Measurements from ENCODE around the gene FAM171A1. TPM values are rescaled to one million over a fixed set of nuclear protein-coding genes. Genes with fewer than 3 reads are reported as not detected.
"Not testable (repeated sequence)": the region's sequence is repeated elsewhere in the genome, so short reads cannot be mapped to it uniquely, and the experiment has no call there.

Gene FAM171A1
- polyA plus RNA-seq, 1 donor (not counting 4 experiments of a cell fraction or from before 2014, with no cell fraction given) = 8.8 TPM

DNA sequence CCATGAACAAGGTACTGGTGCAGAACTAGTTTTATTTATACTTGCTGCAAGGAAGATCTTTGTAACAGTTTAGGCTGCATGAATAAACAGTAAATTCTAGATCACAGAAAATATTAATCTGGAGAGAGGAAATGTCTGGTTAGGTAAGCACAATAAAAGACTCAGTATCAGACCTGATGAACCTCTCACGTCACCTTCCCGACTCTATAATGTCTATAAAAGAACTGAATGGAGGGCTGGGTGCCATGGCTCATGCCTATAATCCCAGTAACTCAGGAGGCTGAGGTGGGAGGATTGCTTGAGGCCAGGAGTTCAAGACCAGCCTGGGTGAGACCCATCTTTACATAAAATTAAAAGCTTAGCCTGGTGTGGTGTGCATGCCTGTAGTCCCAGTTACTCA is 65.9 kb downstream of the FAM171A1 start:
- Histone ChIP-seq H3K9ac (ENCODE audit: control insufficient read depth, extremely low read depth, insufficient read depth, low read length) (no peak overlapping the region), H3K9me3 (ENCODE audit: control insufficient read depth, low read depth, low read length) (no peaks in the 10 kb centered on the region), H3K27ac (ENCODE audit: control insufficient read depth, insufficient read depth, low read length) (no peak overlapping the region), H2AFZ (ENCODE audit: control insufficient read depth, low read length) (no peak overlapping the region), H3K36me3 (ENCODE audit: control insufficient read depth in 2 of 2, extremely low read depth in 1 of 2, insufficient read depth in 2 of 2, low read length in 2 of 2) (no peaks in the 10 kb centered on the region), H3K27me3 (ENCODE audit: control insufficient read depth, extremely low read depth, insufficient read depth, low read length) (no peaks in the 10 kb centered on the region), H3K4me2 (ENCODE audit: control insufficient read depth, extremely low read depth, insufficient read depth, low read depth, low read length) (no peak overlapping the region), H3K9me1 (ENCODE audit: control insufficient read depth, extremely low read depth, insufficient read depth, low read length) (no peaks in the 10 kb centered on the region), H4K20me1 (ENCODE audit: control insufficient read depth, extremely low read depth, insufficient read depth, low read length) (no peaks in the 10 kb centered on the region), H3K4me1 (ENCODE audit: control insufficient read depth, extremely low read depth, insufficient read depth, low read length) (no peaks in the 10 kb centered on the region), H3K79me2 (ENCODE audit: control insufficient read depth, insufficient read depth, low read length) (no peaks in the 10 kb centered on the region), H3K4me3 (ENCODE audit: control insufficient read depth in 2 of 3, extremely low read depth in 1 of 3, insufficient read depth in 2 of 3, low read depth in 1 of 3, low read length in 3 of 3) (no peak overlapping the region)
- no peak for TF ChIP-seq CTCF (optimal IDR thresholded peaks at IDR 0.05 in 1 of 3, IDR thresholded peaks at IDR 0.05 in 1 of 3, conservative IDR thresholded peaks at IDR 0.05 in 1 of 3; ENCODE audit: extremely low read depth in 1 of 3, insufficient read depth in 2 of 3, low read length in 3 of 3)
- no peak for TF ChIP-seq EZH2 (IDR thresholded peaks at IDR 0.05; ENCODE audit: low read length)
- dilution Hi-C loops (cut with MboI; ENCODE audit: extremely low pct_ligation_motif_present, low sequenced_read_pairs) = no loop called here
- no peak for DNase-seq (ENCODE audit: low read depth, low spot score)
- no peak for FAIRE-seq

GRCh38 chr10:15302188-15302956 is 68.7 kb downstream of the FAM171A1 start:
- H3K27me3 ChIP-seq (ENCODE audit: control insufficient read depth, extremely low read depth, insufficient read depth, low read length); H4K20me1 ChIP-seq (ENCODE audit: control insufficient read depth, extremely low read depth, insufficient read depth, low read length); H3K36me3 ChIP-seq (ENCODE audit: control insufficient read depth in 2 of 2, extremely low read depth in 1 of 2, insufficient read depth in 2 of 2, low read length in 2 of 2); H3K9me1 ChIP-seq (ENCODE audit: control insufficient read depth, extremely low read depth, insufficient read depth, low read length); dilution Hi-C loops (cut with MboI; ENCODE audit: extremely low pct_ligation_motif_present, low sequenced_read_pairs); H2AFZ ChIP-seq (ENCODE audit: control insufficient read depth, low read length); H3K9me3 ChIP-seq (ENCODE audit: control insufficient read depth, low read depth, low read length); H3K4me2 ChIP-seq (ENCODE audit: control insufficient read depth, extremely low read depth, insufficient read depth, low read depth, low read length); H3K79me2 ChIP-seq (ENCODE audit: control insufficient read depth, insufficient read depth, low read length); FAIRE-seq; H3K4me1 ChIP-seq (ENCODE audit: control insufficient read depth, extremely low read depth, insufficient read depth, low read length); H3K9ac ChIP-seq (ENCODE audit: control insufficient read depth, extremely low read depth, insufficient read depth, low read length); H3K4me3 ChIP-seq (ENCODE audit: control insufficient read depth in 2 of 3, extremely low read depth in 1 of 3, insufficient read depth in 2 of 3, low read depth in 1 of 3, low read length in 3 of 3); DNase-seq (ENCODE audit: low read depth, low spot score); H3K27ac ChIP-seq (ENCODE audit: control insufficient read depth, insufficient read depth, low read length): not testable (repeated sequence)

- TF ChIP-seq CTCF (optimal IDR thresholded peaks at IDR 0.05 in 1 of 3, IDR thresholded peaks at IDR 0.05 in 1 of 3, conservative IDR thresholded peaks at IDR 0.05 in 1 of 3; ENCODE audit: extremely low read depth in 1 of 3, insufficient read depth in 2 of 3, low read length in 3 of 3) = no peak
- no peak for TF ChIP-seq EZH2 (IDR thresholded peaks at IDR 0.05; ENCODE audit: low read length)
- no peaks in the 10 kb centered on the region for H3K27me3 ChIP-seq (ENCODE audit: control insufficient read depth, extremely low read depth, insufficient read depth, low read length)
- no peaks in the 10 kb centered on the region for H3K79me2 ChIP-seq (ENCODE audit: control insufficient read depth, insufficient read depth, low read length)
- H3K27ac ChIP-seq (ENCODE audit: control insufficient read depth, insufficient read depth, low read length) = no peak overlapping the region
- H2AFZ ChIP-seq (ENCODE audit: control insufficient read depth, low read length) = no peak overlapping the region
- no peak for DNase-seq (ENCODE audit: low read depth, low spot score)
- no peaks in the 10 kb centered on the region for H3K36me3 ChIP-seq (ENCODE audit: control insufficient read depth in 2 of 2, extremely low read depth in 1 of 2, insufficient read depth in 2 of 2, low read length in 2 of 2)
- no peak overlapping the region for H3K4me2 ChIP-seq (ENCODE audit: control insufficient read depth, extremely low read depth, insufficient read depth, low read depth, low read length)
- no peaks in the 10 kb centered on the region for H3K9me3 ChIP-seq (ENCODE audit: control insufficient read depth, low read depth, low read length)
- no peaks in the 10 kb centered on the region for H3K4me1 ChIP-seq (ENCODE audit: control insufficient read depth, extremely low read depth, insufficient read depth, low read length)
- H3K9me1 ChIP-seq (ENCODE audit: control insufficient read depth, extremely low read depth, insufficient read depth, low read length) = no peaks in the 10 kb centered on the region
- dilution Hi-C loops (cut with MboI; ENCODE audit: extremely low pct_ligation_motif_present, low sequenced_read_pairs) = no loop called here
- no peak overlapping the region for H3K9ac ChIP-seq (ENCODE audit: control insufficient read depth, extremely low read depth, insufficient read depth, low read length)
- no peaks in the 10 kb centered on the region for H4K20me1 ChIP-seq (ENCODE audit: control insufficient read depth, extremely low read depth, insufficient read depth, low read length)
- no peak for FAIRE-seq
- H3K4me3 ChIP-seq (ENCODE audit: control insufficient read depth in 2 of 3, extremely low read depth in 1 of 3, insufficient read depth in 2 of 3, low read depth in 1 of 3, low read length in 3 of 3) = no peak overlapping the region
Measured at GRCh38 chr10:15300697-15301096, 70.4 kb downstream of the FAM171A1 start.
